HEK293T (cell line): Measurements from ENCODE around the gene MDC1.

Experiments used
- BHLHE40 ChIP-seq: fragments of 450-650 bp; IDR thresholded peaks from 2 replicates; pipeline ENCODE4 v1.6.1; 2016; ENCODE audit warnings: mild to moderate bottlenecking, moderate library complexity, borderline replicate concordance
- FOXM1 ChIP-seq: fragments of 450-650 bp; IDR thresholded peaks from 2 replicates; pipeline ENCODE4 v1.6.1; 2017; ENCODE audit warnings: mild to moderate bottlenecking, borderline replicate concordance
- HDGF ChIP-seq: fragments of 450-650 bp; IDR thresholded peaks from 2 replicates; pipeline ENCODE4 v1.6.1; 2017; ENCODE audit warnings: antibody characterized with exemption, borderline replicate concordance
- NFRKB ChIP-seq: fragments of 450-650 bp; IDR thresholded peaks from 2 replicates; pipeline ENCODE4 v1.6.1; 2016; ENCODE audit warnings: mild to moderate bottlenecking, moderate library complexity
- ZNF384 ChIP-seq: fragments of 450-650 bp; IDR thresholded peaks from 2 replicates; pipeline ENCODE4 v1.6.1; 2016

GRCh38 chr6:30721198-30722024 lies 4.3 kb upstream of the MDC1 start:
- no peak for TF ChIP-seq HDGF
- TF ChIP-seq ZNF384 = no peak; the same call in 1 of the 2 replicates
- no peak for TF ChIP-seq BHLHE40
- no peak for TF ChIP-seq NFRKB
- no peak for TF ChIP-seq FOXM1
